ENCODE data around the gene LINC01488. TPM values are rescaled to one million over a fixed set of nuclear protein-coding genes. Genes with fewer than 3 reads are reported as not detected.

Gene LINC01488
- total and polyA plus RNA-seq, 9 of the 15 experiments (the other 6 are each of a cell fraction or from before 2014, with no cell fraction given), result not detected

DNA sequence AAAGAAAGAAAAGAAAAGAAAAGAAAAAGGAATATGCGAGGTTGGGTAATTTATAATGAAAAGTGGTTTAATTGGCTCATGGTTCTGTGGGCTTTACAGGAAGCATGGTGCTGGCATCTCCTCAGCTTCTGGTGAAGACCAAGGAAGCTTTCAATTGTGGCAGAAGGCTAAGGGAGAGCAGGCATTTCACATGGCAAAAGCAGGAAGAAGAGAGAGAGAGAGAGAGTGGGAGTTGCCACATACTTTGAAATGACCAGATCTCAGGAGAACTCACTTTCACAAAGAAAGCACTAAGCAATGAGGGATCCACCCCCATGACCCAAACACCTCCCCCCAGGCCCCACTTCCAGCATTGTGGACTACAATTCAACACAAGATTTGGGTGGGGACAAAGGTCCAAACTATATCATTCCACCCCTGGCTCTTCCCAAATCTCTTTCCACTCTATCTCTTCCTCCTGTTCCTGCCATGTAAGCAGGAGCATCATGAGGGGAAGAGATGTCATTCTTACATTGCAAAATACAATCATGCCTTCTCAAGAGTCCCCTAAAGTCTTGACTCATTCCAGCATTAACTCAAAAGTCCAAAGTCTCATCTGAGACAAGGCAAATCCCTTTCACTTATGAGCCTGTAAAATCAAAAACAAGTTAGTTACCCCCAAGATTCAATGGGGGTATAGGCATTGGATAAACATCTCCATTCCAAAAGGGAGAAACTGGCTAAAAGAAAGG is 38.9 kb downstream of the LINC01488 start (continued):
- TF ChIP-seq ZNF212 (CRISPR knock-in tag; IDR thresholded peaks at IDR 0.05), result no peak
- TF ChIP-seq SLC30A9 (CRISPR knock-in tag; IDR thresholded peaks at IDR 0.05), result no peak
- TF ChIP-seq, protein P1, sequence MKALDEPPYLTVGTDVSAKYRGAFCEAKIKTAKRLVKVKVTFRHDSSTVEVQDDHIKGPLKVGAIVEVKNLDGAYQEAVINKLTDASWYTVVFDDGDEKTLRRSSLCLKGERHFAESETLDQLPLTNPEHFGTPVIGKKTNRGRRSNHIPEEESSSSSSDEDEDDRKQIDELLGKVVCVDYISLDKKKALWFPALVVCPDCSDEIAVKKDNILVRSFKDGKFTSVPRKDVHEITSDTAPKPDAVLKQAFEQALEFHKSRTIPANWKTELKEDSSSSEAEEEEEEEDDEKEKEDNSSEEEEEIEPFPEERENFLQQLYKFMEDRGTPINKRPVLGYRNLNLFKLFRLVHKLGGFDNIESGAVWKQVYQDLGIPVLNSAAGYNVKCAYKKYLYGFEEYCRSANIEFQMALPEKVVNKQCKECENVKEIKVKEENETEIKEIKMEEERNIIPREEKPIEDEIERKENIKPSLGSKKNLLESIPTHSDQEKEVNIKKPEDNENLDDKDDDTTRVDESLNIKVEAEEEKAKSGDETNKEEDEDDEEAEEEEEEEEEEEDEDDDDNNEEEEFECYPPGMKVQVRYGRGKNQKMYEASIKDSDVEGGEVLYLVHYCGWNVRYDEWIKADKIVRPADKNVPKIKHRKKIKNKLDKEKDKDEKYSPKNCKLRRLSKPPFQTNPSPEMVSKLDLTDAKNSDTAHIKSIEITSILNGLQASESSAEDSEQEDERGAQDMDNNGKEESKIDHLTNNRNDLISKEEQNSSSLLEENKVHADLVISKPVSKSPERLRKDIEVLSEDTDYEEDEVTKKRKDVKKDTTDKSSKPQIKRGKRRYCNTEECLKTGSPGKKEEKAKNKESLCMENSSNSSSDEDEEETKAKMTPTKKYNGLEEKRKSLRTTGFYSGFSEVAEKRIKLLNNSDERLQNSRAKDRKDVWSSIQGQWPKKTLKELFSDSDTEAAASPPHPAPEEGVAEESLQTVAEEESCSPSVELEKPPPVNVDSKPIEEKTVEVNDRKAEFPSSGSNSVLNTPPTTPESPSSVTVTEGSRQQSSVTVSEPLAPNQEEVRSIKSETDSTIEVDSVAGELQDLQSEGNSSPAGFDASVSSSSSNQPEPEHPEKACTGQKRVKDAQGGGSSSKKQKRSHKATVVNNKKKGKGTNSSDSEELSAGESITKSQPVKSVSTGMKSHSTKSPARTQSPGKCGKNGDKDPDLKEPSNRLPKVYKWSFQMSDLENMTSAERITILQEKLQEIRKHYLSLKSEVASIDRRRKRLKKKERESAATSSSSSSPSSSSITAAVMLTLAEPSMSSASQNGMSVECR (CRISPR knock-in tag; IDR thresholded peaks at IDR 0.05), result no peak
- TF ChIP-seq, protein P2, sequence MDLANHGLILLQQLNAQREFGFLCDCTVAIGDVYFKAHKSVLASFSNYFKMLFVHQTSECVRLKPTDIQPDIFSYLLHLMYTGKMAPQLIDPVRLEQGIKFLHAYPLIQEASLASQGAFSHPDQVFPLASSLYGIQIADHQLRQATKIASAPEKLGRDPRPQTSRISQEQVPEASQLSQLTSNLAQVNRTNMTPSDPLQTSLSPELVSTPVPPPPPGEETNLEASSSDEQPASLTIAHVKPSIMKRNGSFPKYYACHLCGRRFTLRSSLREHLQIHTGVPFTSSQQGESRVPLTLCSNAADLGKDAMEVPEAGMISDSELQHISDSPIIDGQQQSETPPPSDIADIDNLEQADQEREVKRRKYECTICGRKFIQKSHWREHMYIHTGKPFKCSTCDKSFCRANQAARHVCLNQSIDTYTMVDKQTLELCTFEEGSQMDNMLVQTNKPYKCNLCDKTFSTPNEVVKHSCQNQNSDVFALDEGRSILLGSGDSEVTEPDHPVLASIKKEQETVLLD (IDR thresholded peaks at IDR 0.05), result no peak

All from K562 (cell line).